SHP77 treated with DMSO at 0.1 percent for 48 hours (cell line): ENCODE results near the gene COTL1.

Experiments
- DNase-seq: peaks from one replicate; lab custom pipeline; 2025; lab: John Stamatoyannopoulos, UW

Gene COTL1

GRCh38 chr16:84614073-84614459 is 3.8 kb downstream of the COTL1 start:
- DNase-seq: no peak

GRCh38 chr16:84613408-84614072 is 4.3 kb downstream of the COTL1 start:
- DNase-seq: no peak

DNA sequence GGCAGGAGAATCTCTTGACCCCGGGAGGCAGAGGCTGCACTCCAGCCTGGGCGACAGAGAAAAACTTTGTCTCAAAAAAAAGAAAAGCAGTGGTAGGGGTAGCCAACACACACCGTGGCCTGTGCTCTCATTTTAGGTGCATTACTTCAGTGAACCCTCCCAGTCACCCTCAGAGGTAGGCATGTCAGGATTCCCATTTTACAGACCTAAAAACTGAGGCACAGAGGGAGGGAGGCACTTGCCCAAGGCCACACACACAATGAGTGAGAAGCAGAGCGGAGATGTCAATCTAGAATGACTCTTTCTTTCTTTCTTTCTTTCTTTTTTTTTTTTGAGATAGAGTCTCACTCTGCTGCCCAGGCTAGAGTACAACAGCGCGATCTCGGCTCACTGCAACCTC is 5.2 kb downstream of the COTL1 start:
- no peak for DNase-seq

DNA sequence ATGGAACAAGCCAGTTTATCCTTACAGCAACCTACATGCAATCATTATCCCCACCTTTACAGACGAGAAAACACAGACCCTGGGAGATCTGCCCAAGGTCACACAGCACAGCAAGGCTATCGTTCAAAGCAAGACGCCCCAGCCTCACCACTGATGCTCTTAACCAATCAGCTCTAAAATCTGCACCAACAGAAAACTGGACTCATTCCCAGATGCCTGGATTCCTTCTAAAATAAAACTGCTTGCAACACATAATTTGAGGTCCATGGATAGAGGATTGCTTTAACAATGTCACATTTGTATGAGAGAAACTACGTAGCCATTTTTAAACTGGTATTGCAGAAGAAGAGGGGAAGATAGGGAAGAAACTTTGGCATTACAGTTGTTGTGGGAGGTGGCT is 6.8 kb downstream of the COTL1 start:
- no peak for DNase-seq

DNA sequence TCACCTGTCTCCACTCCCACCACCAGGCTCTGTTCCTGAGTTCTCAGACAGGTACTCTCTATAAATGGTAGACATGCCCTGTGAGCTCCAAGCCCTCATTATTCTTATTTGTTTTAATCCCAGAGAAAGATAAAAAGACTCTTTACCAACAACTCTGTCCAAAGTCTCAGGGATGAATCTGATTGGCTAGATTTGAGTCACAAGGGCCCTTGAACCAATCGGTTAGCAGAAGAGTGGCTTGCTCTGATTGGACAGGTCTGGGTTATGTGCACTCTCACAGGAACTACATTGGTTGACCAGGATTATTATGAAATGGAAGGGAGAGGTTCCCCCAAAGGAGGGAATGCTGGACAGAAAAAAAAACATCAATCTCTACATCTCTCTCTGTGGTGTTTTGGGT is 7.5 kb downstream of the COTL1 start:
- DNase-seq: no peak

DNA sequence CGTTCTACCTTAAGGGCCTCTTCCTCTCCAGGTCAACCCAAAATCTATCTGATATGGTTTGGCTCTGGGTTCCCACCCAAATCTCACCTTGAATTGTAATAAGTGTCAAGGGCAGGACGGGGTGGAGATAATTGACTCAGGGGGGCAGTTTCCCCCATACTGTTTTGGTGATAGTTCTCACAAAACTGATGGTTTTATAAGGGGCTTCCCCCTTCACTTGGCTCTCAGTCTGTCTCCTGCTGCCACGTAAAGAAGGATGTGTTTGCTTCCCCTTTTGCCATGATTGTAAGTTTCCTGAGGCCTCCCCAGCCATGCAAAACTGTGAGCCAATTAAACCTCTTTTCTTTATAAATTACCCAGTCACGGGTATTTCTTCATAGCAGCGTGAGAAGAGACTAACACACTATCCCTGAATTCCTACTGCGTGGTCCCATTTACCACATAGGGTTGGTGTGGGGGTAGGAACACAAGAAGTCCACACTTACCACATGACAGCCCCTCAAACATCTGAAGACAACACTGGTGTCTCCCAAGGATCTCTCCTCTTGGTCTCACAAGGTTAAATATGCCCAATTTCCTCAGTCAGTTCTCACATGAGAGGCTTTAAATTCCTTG is 8.2 kb downstream of the COTL1 start:
- DNase-seq: no peak

- DNase-seq: no peak
These were observed 9.6 kb downstream of the COTL1 start for GRCh38 chr16:84608282-84608681.

GRCh38 chr16:84607694-84608093 is 10.2 kb downstream of the COTL1 start:
- DNase-seq: no peak

GRCh38 chr16:84607061-84607460 is 10.8 kb downstream of the COTL1 start:
- DNase-seq: no peak

DNA sequence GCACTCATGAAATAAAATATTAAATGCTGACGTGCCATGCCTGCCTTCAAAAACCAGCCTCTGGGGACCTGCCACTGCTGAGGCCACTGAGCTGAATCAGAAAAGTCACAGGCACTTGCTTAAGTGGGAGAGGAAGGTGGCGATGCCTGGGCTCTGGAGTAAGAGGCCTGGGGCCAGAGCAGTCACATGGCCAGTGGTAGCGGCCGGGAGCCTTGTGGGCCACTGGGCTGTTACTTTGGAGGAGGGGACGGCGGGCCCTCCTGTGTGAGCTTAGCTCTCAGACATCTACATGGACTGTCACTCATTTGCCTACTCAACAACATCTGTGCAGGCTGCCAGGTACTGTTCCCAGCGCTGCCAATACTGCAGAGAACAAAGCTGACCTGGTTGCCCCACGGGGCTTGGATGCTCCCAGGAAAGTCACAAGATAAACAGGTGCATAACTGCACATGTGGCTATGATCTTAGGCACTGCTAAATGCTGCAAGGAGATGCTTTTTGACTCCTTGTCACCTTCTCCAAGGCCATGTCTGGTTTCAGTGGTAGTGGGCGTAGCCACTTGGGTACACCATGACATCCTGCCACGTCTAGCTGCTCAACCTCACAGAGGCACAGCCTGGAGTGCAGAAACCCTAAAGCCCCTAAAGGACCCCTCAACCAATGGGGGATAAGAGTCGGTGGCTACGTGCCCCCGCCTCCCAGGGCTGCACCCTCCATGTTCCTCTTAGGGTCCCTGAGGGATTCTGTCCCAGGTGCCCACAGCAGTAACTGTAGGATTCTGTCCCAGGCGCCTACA is 11.6 kb downstream of the COTL1 start:
- no peak for DNase-seq

GRCh38 chr16:84605339-84605848 is 12.5 kb downstream of the COTL1 start:
- no peak for DNase-seq

DNA sequence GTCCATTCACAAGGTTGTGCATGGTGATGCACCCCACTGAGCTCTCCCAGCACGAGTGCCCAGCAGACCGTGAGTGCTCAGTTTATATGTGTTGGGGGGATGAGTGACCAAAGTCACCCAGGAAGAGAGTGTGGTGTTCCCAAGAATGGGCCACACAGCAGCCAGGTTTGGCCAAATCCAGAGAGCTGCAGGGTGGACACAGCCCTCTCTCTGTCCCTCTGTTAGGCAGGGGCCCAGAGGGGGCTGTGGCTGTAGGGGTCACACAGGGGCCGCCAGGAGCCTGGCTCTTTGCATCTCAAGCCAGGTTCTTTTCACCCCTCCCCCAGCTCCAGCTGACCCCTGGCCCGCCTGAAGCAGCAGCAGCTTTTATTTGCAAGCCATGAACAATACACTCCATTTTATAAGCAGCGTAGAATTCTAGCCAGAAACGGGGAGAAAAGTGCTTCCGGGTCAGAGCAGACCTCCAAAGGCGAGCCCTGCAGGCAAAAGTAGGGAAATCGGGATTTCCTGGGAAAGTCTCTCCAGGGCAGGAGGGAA is 13.3 kb downstream of the COTL1 start:
- no peak for DNase-seq

GRCh38 chr16:84603940-84604339 is 13.9 kb downstream of the COTL1 start:
- DNase-seq: no peak

- DNase-seq: no peak
These were observed 14.6 kb downstream of the COTL1 start for GRCh38 chr16:84603140-84603816.

DNA sequence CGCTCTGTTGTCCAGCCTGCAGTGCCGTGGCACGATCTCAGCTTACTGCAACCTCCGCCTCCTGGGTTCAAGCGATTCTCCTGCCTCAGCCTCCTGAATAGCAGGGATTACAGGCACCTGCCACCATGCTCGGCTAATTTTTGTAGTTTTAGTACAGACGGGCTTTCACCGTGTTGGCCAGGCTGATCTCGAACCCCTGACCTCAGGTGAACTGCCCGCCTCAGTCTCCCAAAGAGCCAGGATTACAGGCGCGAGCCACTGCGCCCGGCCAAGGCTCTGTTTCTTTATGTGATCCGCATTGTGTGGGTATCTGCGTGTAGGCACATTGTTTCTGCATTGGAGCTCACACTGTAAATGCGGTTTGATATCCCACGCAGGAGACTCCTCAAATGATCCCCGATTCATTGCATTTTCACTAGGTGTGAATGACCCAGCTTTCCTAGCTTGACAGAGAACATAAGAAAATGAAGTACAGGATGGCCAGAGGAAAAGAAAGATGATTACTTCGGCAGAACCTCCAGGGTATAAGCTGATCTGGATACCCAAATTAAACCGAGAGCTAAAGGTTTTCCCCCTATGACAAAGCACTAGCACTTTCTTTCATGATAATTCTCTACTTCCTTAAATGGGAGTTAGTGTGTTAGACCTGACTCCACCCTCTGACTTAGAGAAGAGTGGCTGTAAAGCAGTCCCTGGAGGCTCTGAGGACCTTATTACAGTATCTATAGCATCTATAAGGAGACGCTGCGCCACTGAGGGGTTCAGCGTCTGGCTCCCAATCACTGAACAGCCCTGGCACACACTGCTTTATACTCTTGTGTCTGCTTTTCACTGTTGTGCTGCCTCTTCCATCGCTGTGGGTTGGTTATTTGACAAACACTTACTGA is 17.3 kb downstream of the COTL1 start:
- DNase-seq: no peak

DNA sequence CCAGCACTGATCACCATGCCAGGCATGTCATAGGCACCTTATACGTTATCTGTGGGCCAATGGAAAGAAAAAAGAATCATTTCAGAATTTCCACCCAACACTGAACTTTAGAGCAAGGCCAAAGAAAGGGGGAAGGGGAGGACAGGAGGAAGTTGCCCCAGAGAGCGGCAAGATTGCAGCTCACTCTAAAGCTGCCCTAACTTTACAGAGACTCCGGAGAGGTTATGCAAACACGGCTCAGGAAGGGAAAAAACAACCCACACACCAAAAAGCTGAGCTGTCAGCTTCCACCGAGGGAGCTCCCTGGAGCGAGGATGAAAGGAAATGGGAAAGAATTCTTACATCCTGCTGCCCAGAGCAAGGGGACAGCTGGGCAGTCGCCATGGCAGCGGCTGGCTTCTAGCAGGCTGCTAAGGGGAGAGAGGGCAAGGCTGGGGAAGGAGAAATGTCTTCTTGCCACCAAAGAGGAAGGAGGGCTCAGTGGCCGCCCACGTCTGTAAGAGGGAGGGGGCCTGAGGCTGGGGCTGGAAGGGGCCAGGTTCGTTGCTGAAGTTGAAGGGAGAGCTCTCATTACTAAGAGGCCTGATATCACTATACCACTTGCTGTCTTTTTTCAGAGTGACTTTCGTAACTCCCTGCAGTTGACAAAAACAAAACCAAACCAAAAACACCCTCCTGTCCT is 18.2 kb downstream of the COTL1 start:
- DNase-seq: no peak

- no peak for DNase-seq
These were observed 19.5 kb downstream of the COTL1 start for GRCh38 chr16:84598360-84598759.

DNA sequence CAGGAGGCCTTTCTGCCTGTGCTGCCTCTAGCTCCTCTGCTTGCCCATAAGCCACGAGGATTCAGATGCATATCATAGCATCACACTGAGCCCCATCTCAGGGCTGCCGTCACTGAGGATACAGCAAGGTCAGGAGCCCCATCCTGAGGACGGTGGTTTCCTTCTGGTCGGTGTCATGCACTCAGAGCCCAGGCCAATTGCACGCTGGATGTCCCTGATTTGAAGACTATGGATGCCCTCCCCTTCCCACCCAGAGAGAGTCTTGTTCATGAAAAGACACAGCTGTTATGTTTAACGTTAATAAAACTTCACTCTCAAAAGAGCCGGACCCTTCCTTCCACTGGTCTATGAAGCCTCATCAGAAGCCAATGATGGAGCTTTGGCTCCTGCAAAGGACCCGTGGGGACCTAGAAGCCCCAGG is 19.9 kb downstream of the COTL1 start:
- no peak for DNase-seq

DNA sequence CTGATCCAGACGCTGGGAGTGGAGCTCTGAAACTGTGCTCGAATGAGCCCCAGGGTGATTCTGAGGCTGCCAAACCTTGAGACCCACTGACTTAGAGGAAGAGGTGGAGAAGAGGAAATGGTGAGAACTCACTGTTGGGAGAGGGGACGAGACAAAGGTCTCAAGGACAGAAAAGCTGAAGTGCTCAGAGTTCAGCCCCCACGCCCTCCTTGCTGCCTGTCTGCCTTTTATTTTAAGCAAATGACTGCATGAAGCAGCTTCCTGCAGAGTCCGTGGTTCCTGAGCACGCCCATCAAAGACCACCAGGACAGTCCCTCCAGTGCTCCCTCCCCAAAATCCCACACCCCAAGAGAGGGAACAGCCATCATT is 20.4 kb downstream of the COTL1 start:
- no peak for DNase-seq

DNA sequence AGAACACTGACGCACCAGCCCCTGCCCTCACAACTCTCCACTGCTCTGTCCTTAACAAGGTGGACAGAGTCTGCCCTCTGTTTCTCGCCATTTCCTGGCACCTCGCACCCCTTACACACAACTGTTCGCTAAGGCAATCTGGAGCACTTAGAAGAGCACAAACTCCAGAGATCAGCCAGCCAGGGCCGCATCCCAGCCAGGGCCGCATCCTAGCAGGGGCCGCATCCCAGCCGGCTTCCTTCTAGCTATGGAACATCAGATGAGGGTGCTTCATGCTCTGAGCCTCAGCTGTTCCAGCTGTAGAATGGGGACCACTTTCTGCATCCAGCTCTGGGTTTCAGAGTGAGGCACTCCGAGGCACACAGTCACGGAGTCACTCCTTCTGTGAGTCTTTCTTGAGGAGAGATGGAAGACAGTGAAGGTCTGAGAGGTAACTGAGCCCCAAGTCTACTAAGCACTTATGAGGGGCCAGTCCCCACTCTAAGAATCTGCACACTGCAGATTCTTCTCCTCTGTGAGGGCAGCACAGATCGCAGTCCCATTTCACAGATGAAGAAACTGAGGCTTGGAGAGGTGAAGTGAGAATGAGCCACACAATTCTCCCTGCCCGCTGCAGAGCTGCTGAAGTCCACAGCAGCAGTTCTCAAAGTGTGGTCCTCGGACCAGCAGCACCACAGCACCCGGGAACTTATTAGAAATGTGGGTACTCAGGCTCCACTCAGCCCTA is 20.9 kb downstream of the COTL1 start:
- DNase-seq: no peak
